KMS-11 (cell line): ENCODE data around the gene PPP1R14D.

ENCODE experiments used
- H2AFZ ChIP-seq: fragments of 200-600 bp; sonication (generic); 2 replicates; pipeline ENCODE4 v1.6.1; 2016; ENCODE audit warnings: antibody characterized with exemption, mixed run types, low read depth
- H3K27ac ChIP-seq: fragments of 200-600 bp; sonication (generic); 2 replicates; pipeline ENCODE4 v1.6.1; 2016; ENCODE audit warnings: mild to moderate bottlenecking, mixed run types
- H3K27me3 ChIP-seq: fragments of 200-600 bp; sonication (generic); 2 replicates; pipeline ENCODE4 v1.6.1; 2017; ENCODE audit warnings: mild to moderate bottlenecking, low read depth, mixed run types, moderate library complexity; ENCODE audit not compliant: insufficient read depth
- H3K36me3 ChIP-seq: fragments of 200-600 bp; sonication (generic); 2 replicates; pipeline ENCODE4 v1.6.1; 2017; ENCODE audit warnings: mild to moderate bottlenecking, mixed run types; ENCODE audit not compliant: insufficient read depth
- H3K4me1 ChIP-seq: fragments of 200-600 bp; sonication (generic); 2 replicates; pipeline ENCODE4 v1.6.1; 2016; ENCODE audit warnings: mild to moderate bottlenecking, low read depth, mixed run types; ENCODE audit not compliant: poor library complexity, severe bottlenecking
- H3K4me2 ChIP-seq: fragments of 200-600 bp; sonication (generic); 2 replicates; pipeline ENCODE4 v1.7.0; 2016; ENCODE audit warnings: mild to moderate bottlenecking, mixed run types
- H3K4me3 ChIP-seq: fragments of 200-600 bp; sonication (generic); IDR thresholded peaks from 2 replicates; pipeline ENCODE4 v1.6.1; 2017; ENCODE audit warnings: low read depth, low read length, mixed read lengths; ENCODE audit not compliant: insufficient read depth
- H3K79me2 ChIP-seq: fragments of 200-600 bp; sonication (generic); 2 replicates; pipeline ENCODE4 v1.6.1; 2016; ENCODE audit warnings: low read depth, mixed run types; ENCODE audit not compliant: insufficient read depth
- H3K9ac ChIP-seq: fragments of 200-600 bp; sonication (generic); 2 replicates; pipeline ENCODE4 v1.6.1; 2016; ENCODE audit warnings: mild to moderate bottlenecking, mixed run types
- H4K20me1 ChIP-seq: fragments of 200-600 bp; sonication (generic); 2 replicates; pipeline ENCODE4 v1.6.1; 2016; ENCODE audit warnings: mild to moderate bottlenecking, mixed run types; ENCODE audit not compliant: insufficient read depth
- CTCF ChIP-seq: fragments of 200-600 bp; sonication (generic); conservative IDR thresholded peaks from 2 replicates; pipeline ENCODE4 v1.6.1; 2017; ENCODE audit warnings: low read depth, mild to moderate bottlenecking, antibody characterized with exemption, low read length, moderate library complexity, mixed read lengths

The PPP1R14D gene

GRCh38 chr15:40843885-40844695, 15.6 kb upstream of the PPP1R14D start, which contains the start of gene SPINT1:
TSS of gene SPINT1 (plus strand) at chr15:40844048. CDS start at chr15:40844555, 507 bp downstream.
- H3K36me3 ChIP-seq, result no peaks in the 10 kb centered on the region
- peaks cover 12% of the 10 kb centered on the region for H3K4me1 ChIP-seq
- H4K20me1 ChIP-seq, result no peaks in the 10 kb centered on the region
- H3K27me3 ChIP-seq, result peaks cover 4% of the 10 kb centered on the region
- no peaks in the 10 kb centered on the region for H3K79me2 ChIP-seq
- no peak within 1 kb of the TSS for H3K9ac ChIP-seq
- no peak within 1 kb of the TSS for H3K27ac ChIP-seq
- TF ChIP-seq CTCF, result no peak
- no peak within 1 kb of the TSS; the same call in 1 of the 2 replicates for H3K4me2 ChIP-seq
- H3K4me3 ChIP-seq, result no peak within 1 kb of the TSS
- H2AFZ ChIP-seq, result peak within 1 kb of the TSS; percentile 41

- Histone ChIP-seq H3K4me3 (no peak overlapping the region), H3K27me3 (peaks cover 4% of the 10 kb centered on the region), H3K36me3 (no peaks in the 10 kb centered on the region), H3K9ac (no peak overlapping the region), H2AFZ (peak overlapping the region; percentile 41), H3K4me2 (no peak overlapping the region), H3K79me2 (no peaks in the 10 kb centered on the region), H3K4me1 (peaks cover 12% of the 10 kb centered on the region), H4K20me1 (no peaks in the 10 kb centered on the region), H3K27ac (no peak overlapping the region)
- TF ChIP-seq CTCF, result no peak
Observed at GRCh38 chr15:40843261-40843884, 14.9 kb upstream of the PPP1R14D start.

GRCh38 chr15:40841741-40842140, 13.2 kb upstream of the PPP1R14D start:
- H3K4me2 ChIP-seq, result no peak overlapping the region
- no peaks in the 10 kb centered on the region for H4K20me1 ChIP-seq
- H3K27ac ChIP-seq, result no peak overlapping the region
- H3K36me3 ChIP-seq, result no peaks in the 10 kb centered on the region
- peaks cover 4% of the 10 kb centered on the region for H3K27me3 ChIP-seq
- H2AFZ ChIP-seq, result no peak overlapping the region
- no peaks in the 10 kb centered on the region for H3K79me2 ChIP-seq
- H3K4me3 ChIP-seq, result no peak overlapping the region
- TF ChIP-seq CTCF, result no peak
- H3K9ac ChIP-seq, result no peak overlapping the region
- peaks cover under 1% of the 10 kb centered on the region for H3K4me1 ChIP-seq

GRCh38 chr15:40838756-40839155, 10.2 kb upstream of the PPP1R14D start:
- peaks cover 4% of the 10 kb centered on the region for H3K27me3 ChIP-seq
- no peak overlapping the region for H3K4me3 ChIP-seq
- no peak overlapping the region for H2AFZ ChIP-seq
- no peak overlapping the region for H3K9ac ChIP-seq
- H3K4me2 ChIP-seq, result no peak overlapping the region
- H3K4me1 ChIP-seq, result no peaks in the 10 kb centered on the region
- no peak for TF ChIP-seq CTCF
- H3K79me2 ChIP-seq, result no peaks in the 10 kb centered on the region
- H3K27ac ChIP-seq, result no peak overlapping the region
- no peaks in the 10 kb centered on the region for H3K36me3 ChIP-seq
- no peaks in the 10 kb centered on the region for H4K20me1 ChIP-seq
